HG03108 (cell line): ENCODE data around the gene RHBDL1.

ENCODE experiments used
- ATAC-seq: cut with Tn5 transposase; IDR thresholded peaks from one replicate; pipeline ENCODE4 v1.9.1; 2021; ENCODE audit warnings: moderate library complexity; ENCODE audit not compliant: unreplicated experiment

Gene RHBDL1

GRCh38 chr16:652454-653305 lies 22.8 kb upstream of the RHBDL1 start:
- no peak for ATAC-seq

- no peak for ATAC-seq
These were observed 21.4 kb upstream of the RHBDL1 start for GRCh38 chr16:654034-654433.

- ATAC-seq: no peak
These were observed 18.0 kb upstream of the RHBDL1 start for GRCh38 chr16:657487-657886.

- no peak for ATAC-seq
These were observed 16.5 kb upstream of the RHBDL1 start for GRCh38 chr16:658679-659571.

GRCh38 chr16:659618-660017 lies 15.9 kb upstream of the RHBDL1 start:
- no peak for ATAC-seq

GRCh38 chr16:660132-660458 lies 15.4 kb upstream of the RHBDL1 start:
- no peak for ATAC-seq

- peak; percentile 53 for ATAC-seq
These were observed 14.8 kb upstream of the RHBDL1 start for GRCh38 chr16:660459-661183.

GRCh38 chr16:661184-661821 lies 14.2 kb upstream of the RHBDL1 start:
- no peak for ATAC-seq

GRCh38 chr16:662095-662494 lies 13.4 kb upstream of the RHBDL1 start:
- no peak for ATAC-seq

GRCh38 chr16:662597-662996 lies 12.9 kb upstream of the RHBDL1 start:
- no peak for ATAC-seq

- ATAC-seq: no peak
These were observed 8.9 kb upstream of the RHBDL1 start for GRCh38 chr16:666572-666971.

GRCh38 chr16:667113-667779 lies 8.2 kb upstream of the RHBDL1 start:
- ATAC-seq: no peak

- peak; percentile 76 for ATAC-seq
These were observed 7.5 kb upstream of the RHBDL1 start, which contains the start of gene RHOT2 for GRCh38 chr16:667780-668518. Gene RHOT2, plus strand, starts transcription at chr16:668132. Its CDS starts 68 bp downstream, at chr16:668200.

- no peak for ATAC-seq
These were observed 6.8 kb upstream of the RHBDL1 start for GRCh38 chr16:668519-669171.

- no peak for ATAC-seq
These were observed 5.8 kb upstream of the RHBDL1 start for GRCh38 chr16:669666-670065.

- ATAC-seq: no peak
These were observed 4.8 kb upstream of the RHBDL1 start for GRCh38 chr16:670485-671352.

GRCh38 chr16:671353-672131 lies 3.9 kb upstream of the RHBDL1 start:
- no peak for ATAC-seq
